ENCODE results near the gene FXYD1.
A peak's percentile ranks its signal among the peaks of the same experiment; 100 is the strongest.

DNA sequence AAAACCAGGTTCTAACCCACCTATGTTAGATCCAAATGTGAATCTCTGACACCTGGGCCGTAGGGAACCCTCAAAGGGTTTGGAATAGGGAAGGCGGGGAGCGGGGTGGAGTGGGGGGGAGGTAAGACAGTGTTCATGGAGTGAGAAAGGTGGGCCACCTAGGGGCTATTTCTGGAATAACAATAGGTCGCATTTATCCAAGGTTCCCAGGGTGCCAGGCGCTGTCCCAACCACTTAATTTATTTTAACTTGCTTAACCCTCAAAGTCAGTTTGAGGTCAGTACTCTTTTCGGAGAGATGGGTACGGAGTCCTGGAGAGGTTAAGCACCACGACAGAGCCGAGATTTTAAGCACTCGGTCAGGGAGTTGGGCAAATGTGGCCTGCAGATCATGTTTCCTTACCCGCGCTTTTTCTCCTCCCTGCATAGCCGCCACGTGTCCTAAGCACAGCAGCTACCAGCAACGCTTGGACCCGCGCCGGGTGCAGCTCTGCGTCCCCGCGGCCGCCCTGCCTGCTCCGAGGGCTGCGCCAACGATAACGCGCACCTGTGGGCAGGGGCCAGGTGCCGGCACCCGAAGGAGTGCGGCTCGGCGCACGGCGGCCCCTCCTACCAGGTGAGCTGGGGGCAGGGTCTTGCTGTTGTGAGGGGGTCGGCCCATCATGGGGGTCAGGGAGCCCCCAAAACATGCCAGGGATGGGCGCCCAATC, 48.0 kb upstream of the FXYD1 start:
- TF ChIP-seq, protein P1, sequence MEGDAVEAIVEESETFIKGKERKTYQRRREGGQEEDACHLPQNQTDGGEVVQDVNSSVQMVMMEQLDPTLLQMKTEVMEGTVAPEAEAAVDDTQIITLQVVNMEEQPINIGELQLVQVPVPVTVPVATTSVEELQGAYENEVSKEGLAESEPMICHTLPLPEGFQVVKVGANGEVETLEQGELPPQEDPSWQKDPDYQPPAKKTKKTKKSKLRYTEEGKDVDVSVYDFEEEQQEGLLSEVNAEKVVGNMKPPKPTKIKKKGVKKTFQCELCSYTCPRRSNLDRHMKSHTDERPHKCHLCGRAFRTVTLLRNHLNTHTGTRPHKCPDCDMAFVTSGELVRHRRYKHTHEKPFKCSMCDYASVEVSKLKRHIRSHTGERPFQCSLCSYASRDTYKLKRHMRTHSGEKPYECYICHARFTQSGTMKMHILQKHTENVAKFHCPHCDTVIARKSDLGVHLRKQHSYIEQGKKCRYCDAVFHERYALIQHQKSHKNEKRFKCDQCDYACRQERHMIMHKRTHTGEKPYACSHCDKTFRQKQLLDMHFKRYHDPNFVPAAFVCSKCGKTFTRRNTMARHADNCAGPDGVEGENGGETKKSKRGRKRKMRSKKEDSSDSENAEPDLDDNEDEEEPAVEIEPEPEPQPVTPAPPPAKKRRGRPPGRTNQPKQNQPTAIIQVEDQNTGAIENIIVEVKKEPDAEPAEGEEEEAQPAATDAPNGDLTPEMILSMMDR (IDR thresholded peaks at IDR 0.05), result peak; percentile 47 to 67 (median 50)
- TF ChIP-seq EP300 (IDR thresholded peaks at IDR 0.05) (no peak), POLR2A (IDR thresholded peaks at IDR 0.05; ENCODE audit: low read depth) (no peak)

Measured in esophagus muscularis mucosa (tissue), 4 donors.